Midbrain (tissue), 1 donor: ENCODE results near the gene FRMD1.

Source experiments
- DNase-seq: peaks from one replicate; lab custom pipeline; 2025; lab: John Stamatoyannopoulos, UW

Gene FRMD1

GRCh38 chr6:168043193-168043847 lies 35.7 kb downstream of the FRMD1 start:
- DNase-seq = no peak

- DNase-seq = no peak
These were observed 36.4 kb downstream of the FRMD1 start for GRCh38 chr6:168042426-168043192.

- DNase-seq = no peak
These were observed 37.1 kb downstream of the FRMD1 start for GRCh38 chr6:168041928-168042327.

GRCh38 chr6:168040856-168041496 lies 38.0 kb downstream of the FRMD1 start:
- no peak for DNase-seq

- DNase-seq = no peak
These were observed 39.2 kb downstream of the FRMD1 start for GRCh38 chr6:168039849-168040248.

- no peak for DNase-seq
These were observed 39.7 kb downstream of the FRMD1 start for GRCh38 chr6:168039301-168039700.

GRCh38 chr6:168038576-168039140 lies 40.4 kb downstream of the FRMD1 start:
- DNase-seq = no peak

- no peak for DNase-seq
These were observed 41.2 kb downstream of the FRMD1 start for GRCh38 chr6:168037856-168038255.

- DNase-seq = no peak
These were observed 41.8 kb downstream of the FRMD1 start for GRCh38 chr6:168037242-168037641.

- no peak for DNase-seq
These were observed 43.1 kb downstream of the FRMD1 start for GRCh38 chr6:168035661-168036545.

GRCh38 chr6:168035098-168035660 lies 43.8 kb downstream of the FRMD1 start:
- peak; percentile 26 for DNase-seq

- no peak for DNase-seq
These were observed 44.5 kb downstream of the FRMD1 start for GRCh38 chr6:168034537-168034936.

- DNase-seq = no peak
These were observed 45.2 kb downstream of the FRMD1 start for GRCh38 chr6:168033791-168034190.

GRCh38 chr6:168032005-168032760 lies 46.8 kb downstream of the FRMD1 start:
- DNase-seq = no peak

GRCh38 chr6:168031411-168031971 lies 47.5 kb downstream of the FRMD1 start:
- DNase-seq = no peak

- DNase-seq = no peak
These were observed 48.1 kb downstream of the FRMD1 start for GRCh38 chr6:168030908-168031307.

GRCh38 chr6:168030218-168030746 lies 48.7 kb downstream of the FRMD1 start:
- DNase-seq = no peak

- DNase-seq = no peak
These were observed 49.4 kb downstream of the FRMD1 start for GRCh38 chr6:168029459-168030217.

GRCh38 chr6:168028181-168028580 lies 50.8 kb downstream of the FRMD1 start:
- DNase-seq = no peak
